ENCODE data around the gene ZNF672.

Gene ZNF672

DNA sequence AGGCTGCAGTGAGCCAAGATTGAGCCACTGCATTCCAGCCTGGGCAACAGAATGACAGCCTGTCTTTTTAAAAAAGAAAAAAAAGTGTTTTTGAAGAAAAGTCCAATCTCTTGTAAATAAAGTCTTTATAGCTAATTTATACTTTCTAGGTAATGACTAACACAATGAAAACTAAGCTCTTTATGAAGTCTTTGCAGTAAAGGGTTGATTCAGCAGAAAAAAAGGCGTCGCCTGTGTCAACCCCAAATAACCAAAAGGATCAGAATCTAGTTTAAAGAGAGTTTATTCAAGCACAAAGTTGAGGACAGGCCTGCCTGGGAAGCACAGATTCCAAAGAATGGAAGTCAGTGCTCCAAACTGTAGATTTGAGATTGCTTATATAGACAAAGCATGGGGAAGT is 53.7 kb downstream of the ZNF672 start:
- no peak for DNase-seq (ENCODE audit: extremely low spot score)
- TF ChIP-seq, protein P1, sequence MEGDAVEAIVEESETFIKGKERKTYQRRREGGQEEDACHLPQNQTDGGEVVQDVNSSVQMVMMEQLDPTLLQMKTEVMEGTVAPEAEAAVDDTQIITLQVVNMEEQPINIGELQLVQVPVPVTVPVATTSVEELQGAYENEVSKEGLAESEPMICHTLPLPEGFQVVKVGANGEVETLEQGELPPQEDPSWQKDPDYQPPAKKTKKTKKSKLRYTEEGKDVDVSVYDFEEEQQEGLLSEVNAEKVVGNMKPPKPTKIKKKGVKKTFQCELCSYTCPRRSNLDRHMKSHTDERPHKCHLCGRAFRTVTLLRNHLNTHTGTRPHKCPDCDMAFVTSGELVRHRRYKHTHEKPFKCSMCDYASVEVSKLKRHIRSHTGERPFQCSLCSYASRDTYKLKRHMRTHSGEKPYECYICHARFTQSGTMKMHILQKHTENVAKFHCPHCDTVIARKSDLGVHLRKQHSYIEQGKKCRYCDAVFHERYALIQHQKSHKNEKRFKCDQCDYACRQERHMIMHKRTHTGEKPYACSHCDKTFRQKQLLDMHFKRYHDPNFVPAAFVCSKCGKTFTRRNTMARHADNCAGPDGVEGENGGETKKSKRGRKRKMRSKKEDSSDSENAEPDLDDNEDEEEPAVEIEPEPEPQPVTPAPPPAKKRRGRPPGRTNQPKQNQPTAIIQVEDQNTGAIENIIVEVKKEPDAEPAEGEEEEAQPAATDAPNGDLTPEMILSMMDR (IDR thresholded peaks at IDR 0.05; ENCODE audit: control extremely low read depth, extremely low read depth, low read depth, missing control alignments), result no peak
- POLR2A ChIA-PET, result no interaction called here
- CTCF ChIA-PET, result interaction anchor here (1.4 kb wide), 1 partner anchor 15 kb away, joined by 3 read pairs; no protein-coding TSS in a partner anchor

DNA sequence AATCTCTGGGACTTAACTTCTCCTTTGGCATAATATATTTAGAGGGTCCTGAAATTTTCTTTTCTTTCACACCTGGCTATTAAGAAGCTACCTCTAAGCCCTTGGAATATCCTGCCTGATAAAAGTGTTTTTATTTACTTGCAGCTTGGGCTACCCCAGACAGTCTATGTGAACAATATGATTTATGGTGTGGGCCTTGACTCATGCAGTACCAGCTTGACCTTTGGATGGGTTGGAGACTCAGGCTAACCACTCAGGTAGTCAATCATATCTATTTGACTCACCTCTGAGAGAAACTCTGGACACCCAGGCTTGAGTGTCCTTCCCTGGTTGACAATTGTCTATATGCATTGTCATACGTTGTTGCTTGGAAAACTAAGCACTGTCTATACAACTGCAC is 54.6 kb downstream of the ZNF672 start:
- ChIA-PET CTCF (interaction anchor here (1.4 kb wide), 1 partner anchor 14 kb away, joined by 3 read pairs; no protein-coding TSS in a partner anchor), POLR2A (no interaction called here)
- TF ChIP-seq, protein P1 (IDR thresholded peaks at IDR 0.05; ENCODE audit: control extremely low read depth, extremely low read depth, low read depth, missing control alignments), result no peak
- DNase-seq (ENCODE audit: extremely low spot score), result no peak

DNA sequence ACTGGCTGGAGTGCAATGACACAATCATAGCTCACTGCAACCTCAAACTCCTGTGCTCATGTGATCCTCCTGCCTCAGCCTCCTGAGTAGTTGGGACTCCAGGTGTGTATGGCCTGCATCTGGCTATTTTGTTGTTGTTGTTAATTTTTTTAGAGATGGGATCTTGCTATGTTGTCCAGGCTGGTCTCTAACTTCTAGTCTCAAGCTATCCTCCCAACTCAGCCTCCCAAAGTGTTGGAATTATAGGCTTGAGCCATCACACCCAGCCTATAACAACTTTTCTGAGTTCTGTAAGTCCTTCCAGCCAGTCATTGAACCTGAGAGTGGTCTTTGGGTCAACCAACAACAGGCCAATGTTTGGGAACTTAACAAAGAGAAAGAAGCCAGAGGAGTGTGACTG is 56.8 kb downstream of the ZNF672 start:
- ChIA-PET CTCF (interaction anchor here (1.0 to 2.2 kb wide), 2 partner anchors 9 to 12 kb away, joined by 3 to 6 read pairs; no protein-coding TSS in a partner anchor), POLR2A (no interaction called here)
- no peak for DNase-seq (ENCODE audit: extremely low spot score)
- TF ChIP-seq, protein P1 (IDR thresholded peaks at IDR 0.05; ENCODE audit: control extremely low read depth, extremely low read depth, low read depth, missing control alignments), result no peak

DNA sequence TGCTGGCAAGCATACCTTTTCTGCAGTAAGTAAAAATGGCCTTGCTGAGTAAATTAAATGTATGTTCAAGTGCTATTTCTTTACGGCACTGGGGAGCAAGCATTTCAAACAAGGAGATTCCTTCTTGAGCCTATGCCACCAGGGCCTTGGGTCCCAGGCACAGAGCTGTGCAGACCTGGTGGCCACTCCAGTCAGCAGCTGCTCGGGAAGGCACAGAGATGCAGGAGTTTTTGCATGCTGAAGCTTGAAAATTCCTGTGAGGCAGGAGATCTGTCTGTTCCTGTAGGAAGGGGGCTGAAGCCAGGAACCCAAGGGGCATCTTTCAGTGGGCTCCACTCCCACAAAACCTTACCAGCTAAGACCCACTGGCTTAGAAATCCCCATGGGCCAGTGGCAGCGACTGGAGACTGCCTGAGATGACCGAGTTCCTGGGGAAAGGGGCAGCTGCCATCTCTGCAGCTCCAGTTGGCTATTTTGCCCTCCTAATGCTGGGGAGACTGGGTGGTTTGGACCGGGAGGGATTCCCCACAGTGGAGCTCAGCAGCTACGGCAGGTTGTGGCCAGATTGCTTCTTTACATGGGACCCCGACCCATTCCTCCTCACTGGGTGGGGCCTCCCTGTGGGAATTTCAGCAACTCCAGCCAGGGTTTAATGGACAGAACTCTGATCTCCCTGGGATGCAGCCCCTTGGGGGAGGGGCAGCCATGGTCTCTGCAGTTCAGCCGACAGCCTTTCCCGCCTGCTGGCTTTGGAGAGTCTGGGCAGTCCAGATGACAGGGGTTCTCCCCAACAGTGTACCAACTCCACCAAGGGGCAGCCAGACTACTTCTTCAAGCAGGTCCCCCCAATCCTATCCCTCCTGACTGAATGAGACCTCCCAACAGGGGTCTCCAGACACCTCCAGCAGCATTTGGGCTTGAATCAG is 59.7 kb downstream of the ZNF672 start:
- TF ChIP-seq, protein P1 (IDR thresholded peaks at IDR 0.05; ENCODE audit: control extremely low read depth, extremely low read depth, low read depth, missing control alignments), result no peak
- no peak for DNase-seq (ENCODE audit: extremely low spot score)
- CTCF ChIA-PET, result no interaction called here
- POLR2A ChIA-PET, result no interaction called here

Data from GM10248 (cell line).